H1 (cell line): Measurements from ENCODE around the gene RUVBL1. TPM values are rescaled to one million over a fixed set of nuclear protein-coding genes. Genes with fewer than 3 reads are reported as not detected.

Source experiments
- CTCF ChIA-PET: fragments of 300-600 bp; sonication (Branson Sonifier 250); formaldehyde crosslinking; loops from one replicate; lab custom pipeline; 2021; ENCODE audit not compliant: partially characterized antibody; lab: Charles Lee
- POLR2A ChIA-PET: fragments of 300-600 bp; sonication (Branson Sonifier 250); formaldehyde crosslinking; loops from one replicate; lab custom pipeline; 2021; ENCODE audit warnings: inconsistent platforms; ENCODE audit not compliant: partially characterized antibody; lab: Charles Lee
- DNase-seq, 2 experiments: peaks; one replicate each; pipeline versions ENCODE4 v3.0.0 to v3.0.0-alpha.2; 2010 to 2022; ENCODE audit warnings: low spot score in 2 of 2, low read depth in 1 of 2, mixed read lengths in 1 of 2
- FAIRE-seq: peaks from 2 replicates; lab custom pipeline; 2011; peaks lifted over from hg19 to GRCh38; lab: Jason Lieb, UNC
- H2AFZ ChIP-seq: 2 replicates; pipeline ENCODE4 v1.8.1; 2012; ENCODE audit warnings: low read length, inconsistent platforms
- H2AK5ac ChIP-seq: 2 replicates; pipeline ENCODE4 v1.6.1; 2013; ENCODE audit warnings: low read depth, low read length
- H2BK120ac ChIP-seq: replicated peaks from 2 replicates; pipeline ENCODE3; 2013; ENCODE audit warnings: low read depth, low read length, inconsistent platforms
- H2BK12ac ChIP-seq: 2 replicates; pipeline ENCODE4 v1.6.1; 2013; ENCODE audit warnings: low read depth, low read length
- H2BK15ac ChIP-seq: 2 replicates; pipeline ENCODE4 v1.6.1; 2013; ENCODE audit warnings: low read length
- H2BK20ac ChIP-seq: 2 replicates; pipeline ENCODE4 v1.6.1; 2013; ENCODE audit warnings: low read length
- H2BK5ac ChIP-seq: 2 replicates; pipeline ENCODE4 v1.6.1; 2013; ENCODE audit warnings: low read depth, low read length
- H3K14ac ChIP-seq: 2 replicates; pipeline ENCODE4 v1.6.1; 2013; ENCODE audit warnings: inconsistent platforms; ENCODE audit not compliant: insufficient read length
- H3K18ac ChIP-seq: 2 replicates; pipeline ENCODE4 v1.6.1; 2013; ENCODE audit warnings: low read length; ENCODE audit errors: extremely low read depth
- H3K23ac ChIP-seq: 2 replicates; pipeline ENCODE4 v1.6.1; 2013; ENCODE audit warnings: inconsistent platforms; ENCODE audit not compliant: insufficient read length
- H3K23me2 ChIP-seq: 2 replicates; pipeline ENCODE4 v1.6.1; 2013; ENCODE audit warnings: low read depth, low read length
- H3K27ac ChIP-seq: 2 replicates; pipeline ENCODE4 v1.6.1; 2011; ENCODE audit warnings: low read depth, low read length, inconsistent platforms
- H3K27me3 ChIP-seq, 4 experiments: replicated peaks in 1 of 4; 1 replicate in 1 of 4; 2 replicates in 3 of 4; pipeline versions ENCODE4 v1.6.1 to v1.8.1; 2011 to 2013; ENCODE audit warnings: low read length in 3 of 4, mild to moderate bottlenecking in 3 of 4, inconsistent platforms in 2 of 4, mixed read lengths in 2 of 4, moderate library complexity in 1 of 4; ENCODE audit not compliant: control insufficient read depth in 3 of 4, insufficient read depth in 3 of 4; ENCODE audit errors: extremely low read depth in 1 of 4
- H3K36me3 ChIP-seq, 4 experiments: 2 replicates each; pipeline versions ENCODE4 v1.6.1 to v1.8.1; 2011 to 2013; ENCODE audit warnings: mild to moderate bottlenecking in 4 of 4, low read length in 3 of 4, moderate library complexity in 2 of 4, control low read depth in 1 of 4, inconsistent platforms in 1 of 4; ENCODE audit not compliant: insufficient read depth in 4 of 4, control insufficient read depth in 2 of 4
- H3K4ac ChIP-seq: replicated peaks from 2 replicates; pipeline ENCODE3; 2013; ENCODE audit warnings: low read length, low read depth, mixed read lengths, inconsistent platforms; ENCODE audit not compliant: insufficient read length
- H3K4me1 ChIP-seq, 4 experiments: replicated peaks in 1 of 4; 1 replicate in 1 of 4; 2 replicates in 3 of 4; pipeline versions ENCODE4 v1.6.1 to v1.8.1; 2011 to 2013; ENCODE audit warnings: low read length in 3 of 4, inconsistent platforms in 2 of 4, mixed read lengths in 1 of 4; ENCODE audit not compliant: insufficient read depth in 4 of 4, control insufficient read depth in 3 of 4
- H3K4me2 ChIP-seq, 2 experiments: 2 replicates each; pipeline versions ENCODE4 v1.6.1 to v1.8.1; 2011 to 2013; ENCODE audit warnings: low read depth in 2 of 2, low read length in 2 of 2, control low read depth in 1 of 2, inconsistent platforms in 1 of 2, mild to moderate bottlenecking in 1 of 2; ENCODE audit not compliant: insufficient read depth in 1 of 2
- H3K4me3 ChIP-seq, 4 experiments: fragments of 200-600, 300-600 bp in 1 of 4; sonication (generic), shearing (Covaris generic), sonication (Bioruptor Twin) in 1 of 4; 2 replicates each; pipeline versions ENCODE4 v1.5.1 to v1.8.1; 2011 to 2016; ENCODE audit warnings: low read length in 4 of 4, low read depth in 3 of 4, control low read depth in 2 of 4, inconsistent platforms in 2 of 4, mild to moderate bottlenecking in 2 of 4, mixed read lengths in 1 of 4, moderate library complexity in 1 of 4; ENCODE audit not compliant: insufficient read depth in 2 of 4; ENCODE audit errors: extremely low read depth in 1 of 4
- H3K56ac ChIP-seq: replicated peaks from 2 replicates; pipeline ENCODE3; 2013; ENCODE audit warnings: low read depth, mild to moderate bottlenecking, mixed read lengths, low read length, inconsistent platforms; ENCODE audit not compliant: insufficient read length
- H3K79me1 ChIP-seq: 2 replicates; pipeline ENCODE4 v1.6.1; 2013; ENCODE audit warnings: low read depth, low read length, control low read depth
- H3K79me2 ChIP-seq, 2 experiments: 2 replicates each; pipeline versions ENCODE4 v1.6.1 to v1.8.1; 2012 to 2013; ENCODE audit warnings: low read length in 2 of 2, mild to moderate bottlenecking in 2 of 2, inconsistent platforms in 1 of 2; ENCODE audit not compliant: insufficient read depth in 2 of 2, control insufficient read depth in 1 of 2
- H3K9ac ChIP-seq, 4 experiments: replicated peaks in 1 of 4; 1 replicate in 1 of 4; 2 replicates in 3 of 4; pipeline versions ENCODE4 v1.6.1 to v1.8.1; 2011 to 2013; ENCODE audit warnings: low read depth in 3 of 4, low read length in 3 of 4, control low read depth in 2 of 4, mild to moderate bottlenecking in 2 of 4, moderate library complexity in 2 of 4, inconsistent platforms in 1 of 4; ENCODE audit errors: extremely low read depth in 1 of 4
- H3K9me3 ChIP-seq, 2 experiments: 2 replicates each; pipeline versions ENCODE4 v1.6.1 to v1.8.1; 2012 to 2013; ENCODE audit warnings: mild to moderate bottlenecking in 2 of 2, moderate library complexity in 2 of 2, control low read depth in 1 of 2, inconsistent platforms in 1 of 2, low read depth in 1 of 2, low read length in 1 of 2, mixed read lengths in 1 of 2; ENCODE audit not compliant: insufficient read depth in 2 of 2
- H4K20me1 ChIP-seq, 2 experiments: replicated peaks in 1 of 2; 2 replicates each; pipeline versions ENCODE3 to v1.8.1; 2011 to 2013; ENCODE audit warnings: inconsistent platforms in 2 of 2, low read length in 2 of 2, mild to moderate bottlenecking in 1 of 2; ENCODE audit not compliant: insufficient read depth in 2 of 2, control insufficient read depth in 1 of 2
- H4K5ac ChIP-seq: 2 replicates; pipeline ENCODE4 v1.6.1; 2013; ENCODE audit warnings: low read length, low read depth, mixed read lengths, inconsistent platforms; ENCODE audit not compliant: insufficient read length
- H4K8ac ChIP-seq: 2 replicates; pipeline ENCODE4 v1.8.0; 2013; ENCODE audit warnings: mild to moderate bottlenecking, moderate library complexity, low read length, inconsistent platforms; ENCODE audit not compliant: insufficient read depth; ENCODE audit errors: extremely low read depth
- H4K91ac ChIP-seq: replicated peaks from 2 replicates; pipeline ENCODE3; 2013; ENCODE audit warnings: low read length, mixed read lengths, inconsistent platforms; ENCODE audit not compliant: insufficient read length
- BRCA1 ChIP-seq: IDR thresholded peaks from 2 replicates; pipeline ENCODE4 v1.6.1; 2012; ENCODE audit warnings: low read depth, low read length, improper control_type of control experiment
- CBX5 ChIP-seq: fragments of 300-800, 300-1000 bp; sonication (generic); IDR thresholded peaks from 2 replicates; pipeline ENCODE4 v1.7.1; 2016; ENCODE audit warnings: antibody characterized with exemption, low read length, low read depth
- CEBPB ChIP-seq: IDR thresholded peaks from 2 replicates; pipeline ENCODE4 v1.6.1; 2012; ENCODE audit warnings: low read depth, low read length
- CTBP2 ChIP-seq: IDR thresholded peaks from 2 replicates; pipeline ENCODE4 v1.7.0; 2011; ENCODE audit warnings: borderline replicate concordance, mild to moderate bottlenecking, moderate library complexity, mixed read lengths, low read length; ENCODE audit not compliant: insufficient read depth, insufficient read length
- EP300 ChIP-seq, 2 experiments: IDR thresholded peaks; 1 replicate in 1 of 2; 2 replicates in 1 of 2; pipeline ENCODE4 v1.6.1; 2011 to 2012; ENCODE audit warnings: low read depth in 2 of 2, low read length in 2 of 2, mild to moderate bottlenecking in 2 of 2, borderline replicate concordance in 1 of 2, inconsistent platforms in 1 of 2, moderate library complexity in 1 of 2
- HDAC6 ChIP-seq: IDR thresholded peaks from one replicate; pipeline ENCODE4 v1.7.1; 2012; ENCODE audit warnings: low read depth, mild to moderate bottlenecking, inconsistent platforms, low read length, moderate library complexity
- RAD21 ChIP-seq, 2 experiments: IDR thresholded peaks in 1 of 2; conservative IDR thresholded peaks in 1 of 2; 2 replicates each; pipeline ENCODE4 v1.6.1; 2011; ENCODE audit warnings: low read depth in 2 of 2, low read length in 2 of 2, improper control_type of control experiment in 1 of 2, inconsistent platforms in 1 of 2, mild to moderate bottlenecking in 1 of 2, moderate library complexity in 1 of 2
- RBBP5 ChIP-seq: IDR thresholded peaks from 2 replicates; pipeline ENCODE4 v1.7.1; 2012; ENCODE audit warnings: low read depth, mild to moderate bottlenecking, inconsistent platforms, low read length, moderate library complexity, borderline replicate concordance
- RXRA ChIP-seq: IDR thresholded peaks from 2 replicates; pipeline ENCODE4 v1.6.1; 2011; ENCODE audit warnings: low read depth, mild to moderate bottlenecking, low read length, moderate library complexity; ENCODE audit not compliant: insufficient read depth
- SIRT6 ChIP-seq: IDR thresholded peaks from one replicate; pipeline ENCODE4 v1.7.1; 2012; ENCODE audit warnings: low read length, inconsistent platforms
- SP2 ChIP-seq: IDR thresholded peaks from 2 replicates; pipeline ENCODE4 v1.6.1; 2012; ENCODE audit warnings: mild to moderate bottlenecking, low read length, inconsistent platforms
- TBP ChIP-seq: IDR thresholded peaks from 2 replicates; pipeline ENCODE4 v1.6.1; 2011; ENCODE audit warnings: low read depth, low read length, improper control_type of control experiment
- whole genome bisulfite sequencing, 2 experiments: shearing (Covaris generic) in 1 of 2; methylation state at CpG; one replicate each; pipeline versions ENCODE4 v1.1.6 to v1.1.7; 2013 to 2015; ENCODE audit warnings: low lambda C conversion rate in 2 of 2, mixed read lengths in 2 of 2, inconsistent platforms in 1 of 2, low coverage in 1 of 2, missing lambda C conversion rate in 1 of 2; ENCODE audit not compliant: insufficient replicate concordance in 2 of 2, insufficient coverage in 1 of 2, insufficient read length in 1 of 2; ENCODE audit errors: extremely low coverage in 1 of 2, missing lambda C conversion rate in 1 of 2; 5-methylcytosine and 5-hydroxymethylcytosine counted together
- polyA plus RNA-seq, 7 experiments: library from polyadenylated mRNA; depleted of rRNA in 3 of 7; stranded (reverse) in 5 of 7; unstranded in 2 of 7; fragments of >200 nt in 5 of 7; fragments of 200-250 nt in 2 of 7; gene quantifications; 1 replicate in 5 of 7; 2 replicates in 1 of 7; 4 replicates in 1 of 7; pipeline versions ENCODE4 v1.2.1 to v1.2.3, GENCODE V29; 2011 to 2013; ENCODE audit warnings: missing spikeins in 2 of 7, mixed read lengths in 2 of 7
- total RNA-seq: library from RNA; stranded (reverse); fragmentation: NEBNext Ultra II Directional; extraction: Animal tissue kit (Norgen Biotek cat#: 25700); gene quantifications from 2 replicates; pipeline ENCODE4 v1.2.1, GENCODE V29; 2021

RUVBL1 gene
- total and polyA plus RNA-seq, 2 of the 8 experiments (the other 6 are each of a cell fraction or from before 2014, with no cell fraction given): 112 to 135 TPM

DNA sequence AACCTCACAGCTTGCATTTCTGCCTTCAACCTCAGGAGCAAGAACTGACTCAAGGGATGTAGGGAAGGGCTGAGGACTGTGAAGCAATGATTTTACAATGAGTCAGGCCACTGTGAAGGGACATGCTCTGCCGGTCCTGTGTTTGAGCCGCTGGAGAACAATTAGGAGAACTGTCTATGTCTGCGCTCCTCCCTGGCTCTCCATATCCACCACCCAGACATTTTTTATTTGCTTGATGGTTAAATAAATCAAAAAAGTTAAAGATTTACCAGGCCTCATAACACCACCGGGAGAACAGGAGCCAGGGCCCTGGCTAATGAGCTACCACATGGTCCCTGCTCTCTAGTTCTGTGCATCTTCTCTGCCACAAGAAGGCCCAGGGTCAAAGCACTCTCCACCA, 41.8 kb downstream of the RUVBL1 start:
- H3K4me3 ChIP-seq: no peak overlapping the region
- no peak overlapping the region for H3K14ac ChIP-seq
- no peaks in the 10 kb centered on the region for H3K79me2 ChIP-seq
- no peak overlapping the region for H2BK120ac ChIP-seq
- H3K27ac ChIP-seq: no peak overlapping the region
- H3K79me1 ChIP-seq: no peaks in the 10 kb centered on the region; the same call in 1 of the 2 replicates
- FAIRE-seq (no peak), DNase-seq (no peak)
- H3K56ac ChIP-seq: no peak overlapping the region
- ChIA-PET CTCF (interaction anchor here (0.8 to 1.7 kb wide), 5 partner anchors 9 to 14 kb away, joined by 3 to 5 read pairs (median 4); no protein-coding TSS in a partner anchor), POLR2A (interaction anchor here (1.4 kb wide), 1 partner anchor 9 kb away, joined by 3 read pairs; no protein-coding TSS in a partner anchor)
- no peak overlapping the region for H2AK5ac ChIP-seq
- no peak overlapping the region for H2BK20ac ChIP-seq
- H3K18ac ChIP-seq: no peak overlapping the region
- H3K4me2 ChIP-seq: no peak overlapping the region
- H4K8ac ChIP-seq: no peak overlapping the region
- peaks cover 13 to 30% of the 10 kb centered on the region in 2 experiments for H4K20me1 ChIP-seq
- peaks cover 0 to 8% (median 4%) of the 10 kb centered on the region in 4 experiments; a peak in 3 of 7 replicates for H3K4me1 ChIP-seq
- WGBS, 2 experiments: 89% methylated on average over 4 of the region's 4 CpGs; no CpG with 5 or more reads in 1 of the 2 experiments
- H2AFZ ChIP-seq: no peak overlapping the region
- no peaks in the 10 kb centered on the region for H3K23me2 ChIP-seq
- H3K23ac ChIP-seq: no peak overlapping the region
- H3K9me3 ChIP-seq: no peaks in the 10 kb centered on the region
- no peak overlapping the region for H4K5ac ChIP-seq
- no peak overlapping the region for H3K9ac ChIP-seq
- H2BK12ac ChIP-seq: no peak overlapping the region
- no peak overlapping the region for H3K4ac ChIP-seq
- H3K27me3 ChIP-seq: peaks cover 0 to 2% (median 0%) of the 10 kb centered on the region in 4 experiments; a peak in 3 of 7 replicates
- no peak overlapping the region for H4K91ac ChIP-seq
- no peak overlapping the region for H2BK15ac ChIP-seq
- H3K36me3 ChIP-seq: peaks cover 14 to 63% (median 43%) of the 10 kb centered on the region in 4 experiments
- no peak overlapping the region for H2BK5ac ChIP-seq
- no peak for TF ChIP-seq SIRT6
- TF ChIP-seq RAD21 (IDR thresholded peaks at IDR 0.05 in 1 of 2, conservative IDR thresholded peaks at IDR 0.05 in 1 of 2; ENCODE audit: low read depth in 2 of 2, low read length in 2 of 2): no peak
- no peak for TF ChIP-seq CTBP2
- no peak for TF ChIP-seq CEBPB
- no peak for TF ChIP-seq RXRA
- TF ChIP-seq RBBP5: no peak
- no peak for TF ChIP-seq BRCA1
- TF ChIP-seq EP300 (IDR thresholded peaks at IDR 0.05; ENCODE audit: borderline replicate concordance in 1 of 2, low read depth in 2 of 2, low read length in 2 of 2): no peak
- TF ChIP-seq TBP: no peak
- no peak for TF ChIP-seq SP2
- TF ChIP-seq CBX5: no peak
- no peak for TF ChIP-seq HDAC6
